DOHH2 (cell line): ENCODE data around the gene ADGRG6.

ENCODE experiments used
- EZH2phosphoT487 ChIP-seq: fragments of 200-600 bp; sonication (generic); IDR thresholded peaks from 2 replicates; pipeline ENCODE4 v1.6.1; 2017; ENCODE audit warnings: borderline replicate concordance, mild to moderate bottlenecking, antibody characterized with exemption, low read length, moderate library complexity, mixed read lengths
- TF ChIP-seq, protein P1 (sequence below): fragments of 200-600 bp; sonication (generic); IDR thresholded peaks from one replicate; pipeline ENCODE4 v1.5.1; 2014; ENCODE audit warnings: antibody characterized with exemption, mild to moderate bottlenecking, low read depth, low read length; ENCODE audit not compliant: poor library complexity, severe bottlenecking

DNA sequence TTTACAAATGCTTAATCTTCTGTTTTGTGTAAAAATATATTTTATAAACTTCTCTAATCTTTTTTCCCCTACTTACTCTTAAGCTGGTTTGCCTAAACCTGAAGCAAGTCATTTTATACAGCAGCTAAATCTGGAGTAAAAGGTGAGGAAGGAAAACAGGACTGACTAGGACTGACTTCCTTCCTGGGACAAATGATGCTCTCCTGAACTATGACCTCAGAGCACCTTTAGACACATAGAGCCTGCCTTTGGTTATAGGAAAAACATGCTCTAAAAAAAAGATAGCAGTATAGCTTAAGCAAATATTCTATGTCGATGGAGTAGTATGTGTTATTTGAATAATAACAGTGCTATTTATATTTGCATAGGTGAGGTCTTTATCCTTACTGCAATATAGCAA lies 21.5 kb upstream of the ADGRG6 start:
- TF ChIP-seq, protein P1, sequence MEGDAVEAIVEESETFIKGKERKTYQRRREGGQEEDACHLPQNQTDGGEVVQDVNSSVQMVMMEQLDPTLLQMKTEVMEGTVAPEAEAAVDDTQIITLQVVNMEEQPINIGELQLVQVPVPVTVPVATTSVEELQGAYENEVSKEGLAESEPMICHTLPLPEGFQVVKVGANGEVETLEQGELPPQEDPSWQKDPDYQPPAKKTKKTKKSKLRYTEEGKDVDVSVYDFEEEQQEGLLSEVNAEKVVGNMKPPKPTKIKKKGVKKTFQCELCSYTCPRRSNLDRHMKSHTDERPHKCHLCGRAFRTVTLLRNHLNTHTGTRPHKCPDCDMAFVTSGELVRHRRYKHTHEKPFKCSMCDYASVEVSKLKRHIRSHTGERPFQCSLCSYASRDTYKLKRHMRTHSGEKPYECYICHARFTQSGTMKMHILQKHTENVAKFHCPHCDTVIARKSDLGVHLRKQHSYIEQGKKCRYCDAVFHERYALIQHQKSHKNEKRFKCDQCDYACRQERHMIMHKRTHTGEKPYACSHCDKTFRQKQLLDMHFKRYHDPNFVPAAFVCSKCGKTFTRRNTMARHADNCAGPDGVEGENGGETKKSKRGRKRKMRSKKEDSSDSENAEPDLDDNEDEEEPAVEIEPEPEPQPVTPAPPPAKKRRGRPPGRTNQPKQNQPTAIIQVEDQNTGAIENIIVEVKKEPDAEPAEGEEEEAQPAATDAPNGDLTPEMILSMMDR = no peak
- TF ChIP-seq EZH2phosphoT487 = no peak
